Prostate gland (tissue), 2 donors: Measurements from ENCODE around the gene METAP1.
"Not testable (repeated sequence)": the region's sequence is repeated elsewhere in the genome, so short reads cannot be mapped to it uniquely, and the experiment has no call there.

Source experiments
- CTCF ChIP-seq, 4 experiments: fragments of 200-600 bp in 2 of 4; fragments of 450-650 bp in 2 of 4; sonication (generic) in 2 of 4; IDR thresholded peaks; 1 replicate in 3 of 4; 2 replicates in 1 of 4; pipeline ENCODE4 v1.5.1; 2016 to 2019; ENCODE audit warnings: antibody characterized with exemption in 4 of 4, mild to moderate bottlenecking in 2 of 4, moderate library complexity in 2 of 4
- POLR2AphosphoS5 ChIP-seq: sonication (generic); formaldehyde crosslinking; IDR thresholded peaks from one replicate; pipeline ENCODE4 v1.6.1; 2017; ENCODE audit warnings: antibody characterized with exemption

- TF ChIP-seq CTCF (IDR thresholded peaks at IDR 0.05); POLR2AphosphoS5: not testable (repeated sequence)
Measured at GRCh38 chr4:99109286-99109685, 113.8 kb downstream of the METAP1 start.
